ENCODE data around the gene CRYBG3. TPM values are rescaled to one million over a fixed set of nuclear protein-coding genes. Genes with fewer than 3 reads are reported as not detected.

CRYBG3 gene
- total RNA-seq, 4 donors from 2014 or later = 18.7 to 23.5 (median 21.1) TPM

DNA sequence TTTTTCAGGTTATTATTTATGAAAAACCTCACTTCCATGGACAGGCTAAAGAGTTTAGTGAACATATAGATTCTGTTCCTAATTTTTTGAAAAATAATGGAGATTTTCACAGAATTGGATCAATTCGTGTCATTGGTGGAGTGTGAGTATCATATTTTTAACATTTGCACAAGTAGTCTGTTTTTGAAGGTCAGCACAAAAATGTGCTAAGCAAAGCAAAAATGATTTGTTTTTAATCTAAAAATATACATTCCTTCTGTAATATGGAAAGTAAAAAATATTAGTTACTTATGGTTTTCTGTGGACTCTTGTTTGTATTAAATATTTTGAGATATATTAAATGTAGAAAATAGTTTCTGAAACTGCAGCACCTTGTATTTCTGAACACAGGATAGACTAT lies 71.0 kb downstream of the CRYBG3 start:
- Histone ChIP-seq H3K36me3 (peaks cover 8 to 67% (median 40%) of the 10 kb centered on the region in 4 donors), H3K27ac (replicated peaks in 1 of 4) (no peak overlapping the region), H3K4me1 (no peaks in the 10 kb centered on the region), H3K27me3 (no peaks in the 10 kb centered on the region), H3K4me3 (no peak overlapping the region), H3K9me3 (no peaks in the 10 kb centered on the region)
- intact Hi-C loops (cut with DNase I) = no loop called here
- TF ChIP-seq, protein P1, sequence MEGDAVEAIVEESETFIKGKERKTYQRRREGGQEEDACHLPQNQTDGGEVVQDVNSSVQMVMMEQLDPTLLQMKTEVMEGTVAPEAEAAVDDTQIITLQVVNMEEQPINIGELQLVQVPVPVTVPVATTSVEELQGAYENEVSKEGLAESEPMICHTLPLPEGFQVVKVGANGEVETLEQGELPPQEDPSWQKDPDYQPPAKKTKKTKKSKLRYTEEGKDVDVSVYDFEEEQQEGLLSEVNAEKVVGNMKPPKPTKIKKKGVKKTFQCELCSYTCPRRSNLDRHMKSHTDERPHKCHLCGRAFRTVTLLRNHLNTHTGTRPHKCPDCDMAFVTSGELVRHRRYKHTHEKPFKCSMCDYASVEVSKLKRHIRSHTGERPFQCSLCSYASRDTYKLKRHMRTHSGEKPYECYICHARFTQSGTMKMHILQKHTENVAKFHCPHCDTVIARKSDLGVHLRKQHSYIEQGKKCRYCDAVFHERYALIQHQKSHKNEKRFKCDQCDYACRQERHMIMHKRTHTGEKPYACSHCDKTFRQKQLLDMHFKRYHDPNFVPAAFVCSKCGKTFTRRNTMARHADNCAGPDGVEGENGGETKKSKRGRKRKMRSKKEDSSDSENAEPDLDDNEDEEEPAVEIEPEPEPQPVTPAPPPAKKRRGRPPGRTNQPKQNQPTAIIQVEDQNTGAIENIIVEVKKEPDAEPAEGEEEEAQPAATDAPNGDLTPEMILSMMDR (IDR thresholded peaks at IDR 0.05) = no peak
- TF ChIP-seq POLR2A (IDR thresholded peaks at IDR 0.05; ENCODE audit: low read depth) = no peak
- no peak for TF ChIP-seq EP300 (IDR thresholded peaks at IDR 0.05)
- TF ChIP-seq POLR2AphosphoS5 (IDR thresholded peaks at IDR 0.05) = no peak
- 79% methylated on average over 1 of the region's 1 CpG for WGBS
- DNase-seq (ENCODE audit: extremely low spot score) = no peak

DNA sequence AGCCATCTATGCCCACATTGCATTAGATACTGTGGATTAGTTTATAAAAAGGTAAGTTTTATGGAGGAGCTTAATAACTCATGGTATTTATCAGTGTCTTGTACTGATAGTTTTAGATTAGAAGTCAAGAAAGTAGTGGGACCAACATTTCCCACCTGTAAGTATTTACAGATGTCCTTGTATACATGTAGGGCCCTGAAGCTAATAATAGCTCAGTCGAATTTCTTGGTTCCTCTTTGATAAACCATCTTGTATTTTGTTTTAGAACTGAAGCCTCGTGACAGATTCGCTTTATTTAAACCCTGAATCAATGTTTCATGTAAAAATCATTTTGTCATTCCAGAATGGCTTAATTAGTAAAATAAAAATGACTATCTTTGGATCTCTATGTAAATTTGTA lies 73.4 kb downstream of the CRYBG3 start:
- WGBS = 92% methylated on average over 3 of the region's 3 CpGs
- intact Hi-C loops (cut with DNase I) = no loop called here

DNA sequence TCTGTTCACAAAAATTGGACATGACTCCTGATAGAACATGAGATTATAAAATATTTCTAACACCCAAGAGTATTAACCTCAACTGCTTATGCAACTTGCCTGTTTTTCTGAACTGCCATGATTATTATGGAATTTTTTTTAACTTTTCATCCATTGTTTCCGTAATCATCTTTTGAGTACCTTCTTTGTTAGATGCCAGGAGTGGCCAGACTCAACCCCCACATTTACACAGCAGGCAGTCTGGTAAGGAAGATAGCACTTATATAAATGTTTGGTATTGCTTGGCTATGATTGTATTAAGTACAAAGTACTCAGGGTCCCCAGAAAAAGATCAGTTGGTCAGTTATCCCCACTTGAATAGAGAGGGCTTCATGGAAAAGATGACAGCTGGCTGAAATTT lies 74.3 kb downstream of the CRYBG3 start:
- no peak overlapping the region for H3K27ac ChIP-seq (replicated peaks in 1 of 4)
- TF ChIP-seq POLR2AphosphoS5 (IDR thresholded peaks at IDR 0.05) (no peak), POLR2A (IDR thresholded peaks at IDR 0.05; ENCODE audit: low read depth) (no peak), EP300 (IDR thresholded peaks at IDR 0.05) (no peak)
- TF ChIP-seq, protein P1 (IDR thresholded peaks at IDR 0.05) = no peak
- no peaks in the 10 kb centered on the region for H3K9me3 ChIP-seq
- H3K4me1 ChIP-seq = peaks cover 0 to 5% (median 2%) of the 10 kb centered on the region in 4 donors
- no peaks in the 10 kb centered on the region for H3K27me3 ChIP-seq
- H3K4me3 ChIP-seq = no peak overlapping the region
- intact Hi-C loops (cut with DNase I) = no loop called here
- WGBS = 100% methylated on average over 1 of the region's 1 CpG
- no peak for DNase-seq (ENCODE audit: extremely low spot score)
- H3K36me3 ChIP-seq = peaks cover 0 to 46% (median 26%) of the 10 kb centered on the region in 4 donors

More for the DNA sequence above, 73.4 kb downstream of the CRYBG3 start:
- no peaks in the 10 kb centered on the region for H3K4me1 ChIP-seq
- H3K36me3 ChIP-seq = peaks cover 0 to 48% (median 24%) of the 10 kb centered on the region in 4 donors
- H3K27me3 ChIP-seq = no peaks in the 10 kb centered on the region
- no peaks in the 10 kb centered on the region for H3K9me3 ChIP-seq
- no peak for DNase-seq (ENCODE audit: extremely low spot score)
- no peak overlapping the region for H3K27ac ChIP-seq (replicated peaks in 1 of 4)
- no peak for TF ChIP-seq POLR2A (IDR thresholded peaks at IDR 0.05; ENCODE audit: low read depth)
- TF ChIP-seq EP300 (IDR thresholded peaks at IDR 0.05) = no peak
- TF ChIP-seq, protein P1 (IDR thresholded peaks at IDR 0.05) = no peak
- no peak for TF ChIP-seq POLR2AphosphoS5 (IDR thresholded peaks at IDR 0.05)
- no peak overlapping the region for H3K4me3 ChIP-seq

DNA sequence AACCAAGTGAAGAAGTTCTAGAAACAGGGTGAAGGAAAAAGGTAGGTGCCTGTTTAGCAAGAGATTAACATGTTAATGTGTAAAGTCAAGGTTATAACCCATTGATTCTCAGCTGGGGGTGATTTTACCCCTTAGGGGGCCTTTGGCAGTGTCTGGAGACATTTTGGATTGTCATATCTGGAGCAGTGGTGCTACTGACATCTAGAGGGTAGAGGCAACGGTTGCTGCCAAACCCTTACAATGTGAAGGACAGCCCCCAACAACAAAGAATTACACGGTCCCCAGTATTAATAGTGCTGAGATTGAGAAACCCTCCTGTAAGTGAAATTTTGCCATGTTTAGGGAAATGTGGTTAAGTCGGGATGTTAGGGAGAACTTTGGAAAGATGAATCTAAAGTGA lies 74.7 kb downstream of the CRYBG3 start:
- TF ChIP-seq, protein P1 (IDR thresholded peaks at IDR 0.05) = no peak
- TF ChIP-seq EP300 (IDR thresholded peaks at IDR 0.05) (no peak), POLR2A (IDR thresholded peaks at IDR 0.05; ENCODE audit: low read depth) (no peak), POLR2AphosphoS5 (IDR thresholded peaks at IDR 0.05) (no peak)
- WGBS = 98% methylated on average over 3 of the region's 3 CpGs
- Histone ChIP-seq H3K27me3 (no peaks in the 10 kb centered on the region), H3K36me3 (peaks cover 0 to 43% (median 25%) of the 10 kb centered on the region in 4 donors), H3K4me3 (no peak overlapping the region), H3K27ac (replicated peaks in 1 of 4) (no peak overlapping the region), H3K9me3 (no peaks in the 10 kb centered on the region), H3K4me1 (peaks cover 0 to 7% (median 6%) of the 10 kb centered on the region in 4 donors)
- intact Hi-C loops (cut with DNase I) = no loop called here
- no peak for DNase-seq (ENCODE audit: extremely low spot score)

DNA sequence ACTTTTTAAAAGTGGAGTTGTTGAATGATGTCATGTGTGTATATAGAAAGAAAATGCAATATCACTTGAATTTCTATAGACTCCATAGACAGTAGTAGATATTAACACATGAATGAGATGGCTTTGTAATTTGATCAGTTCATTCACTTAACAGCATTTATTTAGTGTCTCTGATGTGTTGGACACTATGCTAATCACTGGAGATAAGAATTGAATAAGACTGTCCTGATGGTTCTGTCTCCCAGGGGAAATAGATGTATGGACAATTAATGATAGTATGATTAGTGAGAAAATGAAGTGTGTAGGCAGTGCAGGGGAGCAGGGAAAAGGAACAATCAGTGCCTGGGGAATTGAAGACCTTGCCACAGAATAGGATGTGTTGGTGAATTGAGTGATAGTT lies 77.5 kb downstream of the CRYBG3 start:
- H3K36me3 ChIP-seq = peaks cover 0 to 31% (median 14%) of the 10 kb centered on the region in 4 donors
- no peak for DNase-seq (ENCODE audit: extremely low spot score)
- H3K4me3 ChIP-seq = no peak overlapping the region
- TF ChIP-seq POLR2AphosphoS5 (IDR thresholded peaks at IDR 0.05) (no peak), EP300 (IDR thresholded peaks at IDR 0.05) (no peak), POLR2A (IDR thresholded peaks at IDR 0.05; ENCODE audit: low read depth) (no peak)
- TF ChIP-seq, protein P1 (IDR thresholded peaks at IDR 0.05) = no peak
- H3K27ac ChIP-seq (replicated peaks in 1 of 4) = no peak overlapping the region
- H3K9me3 ChIP-seq = no peaks in the 10 kb centered on the region
- peaks cover 0 to 11% (median 7%) of the 10 kb centered on the region in 4 donors for H3K4me1 ChIP-seq
- no peaks in the 10 kb centered on the region for H3K27me3 ChIP-seq
- intact Hi-C loops (cut with DNase I) = no loop called here
